IPS-18c (cell line): Measurements from ENCODE around the gene MXI1.
"Not testable (repeated sequence)": the region's sequence is repeated elsewhere in the genome, so short reads cannot be mapped to it uniquely, and the experiment has no call there.

ENCODE experiments used
- H3K4me3 ChIP-seq: 2 replicates; pipeline ENCODE4 v1.7.0; 2013; ENCODE audit warnings: low read depth, mild to moderate bottlenecking, low read length, moderate library complexity; ENCODE audit not compliant: insufficient read depth
- H3K9me3 ChIP-seq: one replicate; pipeline ENCODE4 v1.6.1; 2013; ENCODE audit warnings: mild to moderate bottlenecking, low read length, moderate library complexity; ENCODE audit not compliant: control insufficient read depth, insufficient read depth

Gene MXI1

DNA sequence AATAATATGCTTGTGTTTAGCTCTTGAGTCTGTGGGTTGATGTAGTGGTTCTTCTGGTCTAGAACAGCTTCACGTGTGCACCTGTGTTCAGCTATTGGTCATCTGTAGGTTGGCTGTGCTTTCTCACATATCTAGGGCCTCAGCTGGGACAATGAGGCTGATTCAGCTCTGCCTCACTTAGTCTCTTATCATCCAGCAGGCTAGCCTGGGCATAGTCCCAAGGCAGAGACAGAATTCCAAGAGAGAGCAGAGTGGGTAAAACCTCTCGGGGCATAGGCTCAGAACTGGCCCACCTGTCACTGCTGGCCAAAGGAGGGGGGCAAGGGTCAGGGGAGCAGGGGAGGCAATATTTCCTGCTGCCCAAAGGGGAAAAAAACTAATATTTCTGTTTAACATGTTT lies 32.0 kb upstream of the MXI1 start:
- H3K9me3 ChIP-seq, result no peaks in the 10 kb centered on the region
- no peak overlapping the region for H3K4me3 ChIP-seq

DNA sequence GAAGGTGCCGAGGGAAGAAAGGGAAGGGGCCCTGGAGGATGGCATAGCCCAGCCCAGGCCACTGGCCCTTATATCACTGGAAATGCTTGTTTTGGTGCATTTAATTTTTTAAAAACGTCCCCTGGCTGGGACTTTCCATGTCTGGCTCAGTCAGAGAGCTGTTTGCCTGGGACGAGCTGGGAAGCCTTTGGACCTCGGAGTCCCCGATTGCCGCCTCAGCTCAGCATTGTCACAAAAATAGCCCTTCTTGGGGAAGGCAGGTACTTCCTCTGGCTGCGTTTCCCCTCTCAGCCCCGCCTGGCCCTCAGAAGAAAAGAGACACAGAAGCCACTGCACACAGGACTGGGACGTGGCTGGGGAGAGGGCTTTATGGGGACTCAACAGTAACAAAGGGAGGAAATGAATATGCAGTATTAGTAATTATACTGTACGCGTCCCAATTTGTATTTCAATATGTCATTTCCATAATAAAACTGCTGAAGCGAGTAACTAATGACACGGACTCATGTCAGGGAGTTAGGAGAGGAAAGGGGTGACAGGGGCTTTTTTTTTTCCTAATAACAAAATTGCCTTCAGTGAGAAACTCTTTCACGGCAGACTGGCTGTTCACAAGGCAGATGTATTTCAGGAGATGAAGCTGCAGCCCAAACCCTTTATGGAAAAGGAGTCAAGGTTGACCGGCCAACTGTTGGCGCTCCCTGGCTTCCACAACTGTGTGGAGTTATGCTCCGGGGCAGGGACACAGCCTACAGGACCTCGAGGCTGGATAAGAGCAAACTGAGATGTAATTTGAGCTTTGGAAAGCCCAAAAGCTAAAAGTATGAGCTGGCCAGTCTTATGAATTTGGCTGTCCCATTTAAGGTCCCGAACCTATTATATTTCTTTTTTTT lies 31.0 kb upstream of the MXI1 start:
- Histone ChIP-seq H3K9me3 (no peaks in the 10 kb centered on the region), H3K4me3 (no peak overlapping the region)

DNA sequence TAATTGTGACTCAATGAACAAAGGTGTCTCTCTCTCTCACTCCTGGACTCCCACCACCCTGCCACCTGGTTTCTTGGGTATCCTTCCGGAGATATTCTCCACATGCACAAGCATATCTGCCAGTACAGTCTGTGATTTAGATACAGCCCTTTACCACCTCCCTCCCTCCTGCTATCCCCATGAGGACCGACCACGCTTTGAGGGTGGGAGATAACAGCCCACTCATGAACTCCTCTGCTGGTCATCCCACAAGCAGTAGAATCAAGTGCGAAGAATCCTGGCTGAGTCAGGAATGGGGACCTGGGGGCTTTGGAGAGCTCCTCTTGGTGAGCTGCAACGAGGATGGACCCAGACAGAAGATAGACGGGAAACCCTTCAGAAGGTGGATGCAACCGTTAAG lies 28.2 kb upstream of the MXI1 start:
- H3K9me3 ChIP-seq, result no peaks in the 10 kb centered on the region

DNA sequence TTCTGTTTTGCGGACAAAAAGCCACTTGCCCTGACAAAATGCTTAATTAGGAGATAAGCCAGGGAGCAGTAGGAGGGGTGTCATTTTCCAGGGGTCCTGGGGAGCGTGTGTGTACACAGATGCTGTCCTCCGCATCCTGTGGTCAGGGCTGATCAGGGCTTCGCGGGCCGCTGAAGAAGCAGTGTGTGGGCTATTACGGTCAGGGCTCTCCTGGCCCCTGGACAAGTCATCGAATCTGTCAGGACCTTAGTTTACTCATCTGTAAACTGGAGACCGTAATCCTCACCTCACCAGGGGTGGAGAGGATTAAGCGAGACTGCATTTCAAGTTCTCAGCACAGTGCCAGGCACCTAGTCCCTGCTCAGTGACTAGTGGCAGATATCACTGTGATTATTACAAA lies 26.0 kb upstream of the MXI1 start:
- no peak overlapping the region for H3K4me3 ChIP-seq
- no peaks in the 10 kb centered on the region for H3K9me3 ChIP-seq

More for the DNA sequence above, 28.2 kb upstream of the MXI1 start:
- H3K4me3 ChIP-seq, result no peak overlapping the region

DNA sequence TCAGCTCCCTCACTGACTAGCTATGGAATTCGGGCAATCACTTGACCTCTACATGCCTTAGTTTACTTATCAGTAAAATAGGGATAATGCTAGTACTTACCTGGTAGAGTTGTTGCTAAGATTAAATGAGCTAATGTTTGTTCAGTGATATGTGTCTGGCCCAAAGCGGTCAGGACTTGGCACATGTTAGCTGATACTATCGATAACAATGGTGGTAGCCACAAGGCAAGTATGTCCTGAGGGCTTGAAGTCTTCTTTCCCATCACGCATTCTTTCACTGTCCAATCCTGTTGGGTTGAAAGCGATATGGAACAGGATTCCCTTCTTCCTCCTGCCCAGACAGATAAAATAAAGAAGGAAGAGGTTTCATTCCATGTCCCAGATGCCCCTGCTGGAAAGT lies 25.5 kb upstream of the MXI1 start:
- Histone ChIP-seq H3K4me3 (no peak overlapping the region), H3K9me3 (no peaks in the 10 kb centered on the region)

DNA sequence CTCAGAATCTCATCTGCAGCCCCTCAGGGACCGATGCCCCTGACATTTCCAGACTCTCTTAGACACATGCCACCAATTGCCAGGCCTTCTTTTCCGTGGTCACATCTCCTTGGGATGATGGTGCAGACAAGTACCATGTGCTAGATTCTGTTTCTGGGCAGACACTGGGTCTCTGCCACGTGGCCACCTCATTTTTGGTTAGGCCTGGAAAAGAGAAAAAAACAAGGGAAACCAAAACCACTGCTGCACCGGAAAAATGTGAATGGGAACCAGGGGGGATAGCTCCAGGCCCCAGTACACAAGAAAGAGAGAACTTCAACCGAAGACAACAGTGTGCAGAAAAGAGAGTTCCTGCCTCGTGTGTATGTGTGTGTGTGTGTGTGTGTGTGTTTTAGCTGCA lies 23.0 kb upstream of the MXI1 start:
- Histone ChIP-seq H3K4me3 (no peak overlapping the region), H3K9me3 (no peaks in the 10 kb centered on the region)

DNA sequence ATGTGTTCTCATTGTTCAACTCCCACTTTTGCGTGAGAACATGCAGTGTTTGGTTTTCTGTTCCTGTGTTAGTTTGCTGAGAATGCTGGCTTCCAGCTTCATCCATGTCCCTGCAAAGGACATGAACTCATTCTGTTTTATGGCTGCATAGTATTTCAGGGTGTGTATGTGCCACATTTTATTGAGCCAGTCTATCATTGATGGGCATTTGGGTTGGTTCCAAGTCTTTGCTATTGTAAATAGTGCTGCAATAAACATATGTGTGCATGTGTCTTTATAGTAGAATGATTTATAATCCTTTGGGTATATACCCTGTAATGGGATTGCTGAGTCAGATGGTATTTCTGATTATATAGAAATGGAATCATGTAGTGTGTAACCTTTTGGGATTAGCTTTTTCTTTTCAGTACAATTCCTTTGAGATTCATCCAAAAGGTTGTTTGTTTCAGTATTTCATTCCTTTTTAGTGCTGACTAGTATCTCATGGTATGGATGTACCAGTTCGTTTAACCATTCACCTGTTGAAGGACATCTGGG lies 21.7 kb upstream of the MXI1 start:
- H3K9me3 ChIP-seq, H3K4me3 ChIP-seq: not testable (repeated sequence)

DNA sequence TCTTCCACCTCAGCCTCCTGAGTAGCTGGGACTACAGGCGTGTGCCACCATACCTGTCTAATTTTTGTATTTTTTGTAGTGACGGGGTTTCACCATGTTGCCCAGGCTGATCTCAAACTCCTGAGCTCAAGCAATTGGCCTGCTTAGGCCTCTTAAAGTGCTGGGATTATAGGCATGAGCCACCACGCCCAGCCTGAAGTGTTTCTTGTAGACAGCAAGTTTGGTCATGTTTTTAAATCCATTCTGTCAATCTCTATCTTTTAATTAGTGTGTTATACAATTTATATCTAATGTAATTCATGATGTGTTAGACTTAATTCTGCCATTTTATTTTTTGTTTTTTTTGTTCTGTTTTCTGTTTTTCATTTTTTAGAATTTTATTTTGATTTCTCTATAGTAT lies 17.2 kb upstream of the MXI1 start:
- Histone ChIP-seq H3K4me3 (no peak overlapping the region), H3K9me3 (no peaks in the 10 kb centered on the region)

DNA sequence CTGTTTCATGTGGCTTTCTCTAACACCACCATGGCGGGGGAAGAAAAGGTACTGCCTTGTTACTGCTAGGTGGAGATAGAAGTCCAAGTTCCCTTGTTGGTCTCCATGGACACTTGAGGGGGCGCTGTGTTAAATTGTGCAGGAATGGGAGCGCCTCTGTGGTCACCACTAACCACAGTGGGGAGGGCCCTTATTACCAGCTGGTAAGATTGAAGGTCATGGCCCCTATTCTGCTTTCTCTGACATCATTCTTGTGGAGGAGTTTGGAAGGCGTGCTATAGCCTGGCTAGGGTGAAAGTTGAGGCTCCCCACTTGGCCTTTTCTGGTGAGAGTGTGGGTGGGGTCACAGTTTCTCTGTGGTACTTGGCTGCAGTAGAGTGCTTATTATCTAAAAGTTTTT lies 14.9 kb upstream of the MXI1 start:
- Histone ChIP-seq H3K4me3 (no peak overlapping the region), H3K9me3 (no peaks in the 10 kb centered on the region)

DNA sequence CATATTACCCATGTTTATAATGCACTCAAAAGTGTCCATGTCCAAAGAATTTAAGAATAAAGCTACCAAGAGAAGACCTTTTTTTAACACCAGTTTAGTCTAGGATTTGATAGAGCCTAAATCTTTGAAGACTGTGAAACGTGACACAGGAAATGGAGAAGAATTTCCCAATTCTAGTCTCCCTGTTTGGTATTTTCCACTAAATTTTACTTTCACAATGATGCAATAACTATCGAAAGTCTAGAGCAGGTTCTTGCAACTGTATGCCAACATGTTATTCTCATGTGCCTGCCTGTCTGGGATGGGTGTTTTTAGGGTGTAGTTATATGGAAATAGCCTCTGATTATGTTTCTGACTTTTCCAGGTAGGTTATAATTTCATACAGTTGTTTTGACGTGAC lies 6.9 kb upstream of the MXI1 start:
- H3K9me3 ChIP-seq, result no peaks in the 10 kb centered on the region
- H3K4me3 ChIP-seq, result no peak overlapping the region

DNA sequence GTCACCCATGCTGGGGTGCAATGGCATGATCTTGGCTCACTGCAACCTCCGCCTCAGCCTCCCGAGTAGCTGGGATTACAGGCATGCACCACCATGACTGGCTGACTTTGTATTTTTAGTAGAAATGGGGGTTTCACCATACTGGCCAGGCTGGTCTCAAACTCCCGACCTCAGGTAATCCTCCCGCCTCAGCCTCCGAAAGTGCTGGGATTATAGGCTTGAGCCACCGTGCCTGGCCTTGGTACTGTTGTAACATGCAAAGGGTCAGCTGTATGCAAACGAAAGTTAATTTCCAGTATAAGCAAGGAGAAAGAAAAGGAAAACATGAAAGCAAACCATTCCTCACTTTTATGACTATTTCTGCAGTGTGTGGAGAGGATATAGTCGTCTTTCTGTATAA lies 6.4 kb upstream of the MXI1 start:
- not testable (repeated sequence) for H3K4me3 ChIP-seq, H3K9me3 ChIP-seq

DNA sequence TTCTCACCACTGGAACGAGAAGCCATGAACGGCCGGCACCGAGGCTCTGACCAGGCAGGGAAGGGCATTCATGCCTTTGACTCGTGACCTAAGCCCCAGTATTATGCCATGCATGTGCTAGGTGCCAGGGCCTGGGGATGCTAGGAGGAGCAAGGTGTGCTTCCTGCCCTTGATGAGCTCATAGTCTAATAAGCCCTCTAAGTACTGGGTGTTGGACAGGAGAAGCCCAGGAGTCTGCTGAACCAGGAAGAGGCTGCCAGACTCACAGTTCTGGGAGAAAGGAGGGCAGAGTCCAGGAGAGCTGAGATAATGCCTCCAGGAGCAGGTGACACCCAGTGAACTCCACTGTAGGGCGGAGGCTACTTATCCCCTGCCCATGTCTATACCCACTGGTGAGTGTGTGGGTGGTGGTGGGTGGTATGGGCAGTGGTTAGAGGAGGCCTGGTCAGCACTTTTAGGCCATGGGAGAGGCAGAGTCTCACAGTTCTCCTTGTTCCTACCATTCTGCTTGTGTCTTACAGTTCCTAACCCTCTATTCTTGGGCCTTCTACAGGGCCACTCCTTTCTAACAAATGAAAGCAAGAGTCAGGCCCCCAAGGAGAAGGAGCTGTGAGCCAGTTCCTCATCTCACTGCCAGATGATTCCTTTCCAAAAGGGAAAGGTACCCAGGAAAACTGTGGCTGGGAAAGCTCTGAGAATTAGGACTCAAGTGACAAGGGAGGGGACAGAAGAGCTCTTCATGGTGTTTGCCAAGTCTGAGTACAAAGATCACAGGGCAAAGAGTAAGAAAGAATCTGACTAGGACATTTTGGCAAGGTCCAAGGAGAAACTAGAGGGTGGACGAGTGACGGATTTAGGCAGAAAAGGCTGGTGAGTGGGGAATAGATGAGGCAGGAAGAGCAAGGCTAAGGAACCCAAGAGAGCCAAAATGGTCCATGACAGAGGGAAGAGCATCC lies 3.6 kb upstream of the MXI1 start:
- Histone ChIP-seq H3K9me3 (no peaks in the 10 kb centered on the region), H3K4me3 (no peak overlapping the region)

DNA sequence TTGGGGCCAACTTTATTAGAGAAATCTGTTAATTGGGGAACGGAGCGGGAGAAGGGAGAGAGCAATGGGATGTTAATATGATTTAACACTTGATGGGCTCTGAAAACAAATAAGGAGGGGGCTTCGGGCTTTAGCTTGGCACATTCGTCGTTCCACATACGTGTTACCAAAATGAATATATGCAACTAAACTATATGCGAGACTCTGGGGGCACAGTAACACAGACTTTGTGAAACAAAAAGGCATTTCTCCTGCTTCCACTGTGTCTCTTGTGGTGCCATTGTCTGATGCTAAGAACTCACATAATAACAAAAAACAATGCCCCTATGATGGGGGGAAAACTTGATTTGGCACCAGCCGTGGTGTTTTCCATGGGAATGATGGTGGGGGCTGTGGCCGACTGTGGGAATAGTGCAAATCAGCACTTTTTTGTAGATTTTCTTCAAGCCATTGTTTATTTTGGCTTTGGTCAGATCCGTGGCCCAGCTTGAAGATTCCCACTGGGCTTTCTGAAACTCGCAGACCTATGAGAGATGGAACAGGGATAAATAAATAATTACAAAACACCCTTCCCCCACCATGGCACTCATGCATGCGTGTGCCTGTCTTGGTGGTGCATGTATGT lies 2.2 kb upstream of the MXI1 start:
- no peaks in the 10 kb centered on the region for H3K9me3 ChIP-seq
- H3K4me3 ChIP-seq, result no peak overlapping the region

DNA sequence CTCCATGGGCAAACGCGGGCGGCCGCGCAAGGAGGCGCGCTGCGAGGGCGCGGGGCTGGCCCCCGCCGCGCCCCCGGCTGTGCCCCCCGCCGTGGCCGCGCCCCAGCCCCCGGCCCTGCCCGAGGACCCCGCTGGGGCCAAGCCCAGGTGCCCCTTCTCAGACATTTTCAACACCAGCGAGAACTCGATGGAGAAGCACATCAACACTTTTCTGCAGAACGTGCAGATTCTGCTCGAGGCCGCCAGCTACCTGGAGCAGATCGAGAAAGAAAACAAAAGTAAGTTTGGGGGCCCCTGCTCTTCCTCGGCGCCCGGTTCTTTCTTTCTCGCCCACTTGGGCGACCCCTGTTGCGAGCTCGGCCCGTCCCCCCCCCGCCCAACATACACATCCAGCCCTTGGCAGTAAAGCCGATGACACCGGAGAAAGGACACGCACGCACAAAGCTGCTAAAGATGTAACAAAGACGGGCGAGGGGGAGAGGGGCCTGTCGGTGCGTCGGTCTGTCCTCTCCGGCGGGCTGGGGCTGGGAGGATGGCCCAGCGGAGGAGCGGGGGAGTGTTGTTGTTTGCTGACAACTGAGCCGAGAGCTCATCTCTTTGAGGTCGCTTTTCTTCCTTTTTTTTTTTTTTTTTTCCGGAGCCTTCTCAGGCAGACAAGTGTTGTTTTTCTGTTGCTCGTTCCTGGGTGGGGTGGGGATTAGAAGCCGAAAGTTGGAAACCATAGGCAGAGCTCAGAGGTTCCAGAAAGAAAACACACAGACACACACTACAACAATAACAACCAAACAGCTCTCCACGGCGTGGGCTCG lies 604 bp downstream of the MXI1 start:
- Histone ChIP-seq H3K9me3 (no peaks in the 10 kb centered on the region), H3K4me3 (peak overlapping the region; percentile 69)

DNA sequence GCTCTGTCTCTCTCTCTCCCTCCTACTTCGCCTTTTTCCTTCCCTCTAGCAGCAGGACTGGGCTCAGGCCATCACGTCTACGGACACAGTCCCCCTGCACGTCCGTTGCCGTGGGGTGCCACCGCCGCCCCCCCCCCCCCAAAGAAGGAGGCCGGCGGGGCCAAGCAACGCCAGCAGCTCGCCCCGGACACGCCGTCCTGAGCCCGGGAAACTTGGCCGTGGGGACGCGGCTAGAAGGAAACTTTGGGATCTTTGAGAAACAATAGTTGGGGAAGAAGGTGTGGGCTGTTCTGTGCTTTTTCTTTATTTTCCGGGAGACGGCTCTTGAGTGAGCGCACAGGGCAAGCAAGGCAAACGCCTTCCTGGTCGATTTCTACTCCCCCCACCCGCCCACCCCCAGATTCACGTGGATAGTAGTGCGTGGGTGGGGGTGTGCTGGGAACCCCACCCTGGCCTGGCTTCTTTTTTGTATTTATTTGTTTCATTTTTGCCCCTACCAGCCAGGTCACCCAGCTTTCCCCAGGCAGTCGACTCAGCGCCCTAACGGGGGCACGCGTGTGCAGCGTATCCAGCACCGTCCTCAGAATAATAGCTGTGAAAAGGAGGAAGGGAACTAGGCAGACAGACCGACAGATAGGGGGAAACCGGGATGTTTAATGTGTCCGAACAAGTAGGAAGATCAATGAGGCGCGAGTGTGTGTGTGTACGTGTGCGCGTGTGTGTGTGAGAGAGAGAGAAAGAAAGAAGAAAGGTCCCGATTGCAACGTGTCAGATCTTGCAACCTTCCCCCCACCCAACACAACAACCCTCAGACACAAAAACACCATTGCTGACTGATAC lies 1.4 kb downstream of the MXI1 start:
- H3K4me3 ChIP-seq, result peak overlapping the region; percentile 69
- H3K9me3 ChIP-seq, result no peaks in the 10 kb centered on the region

DNA sequence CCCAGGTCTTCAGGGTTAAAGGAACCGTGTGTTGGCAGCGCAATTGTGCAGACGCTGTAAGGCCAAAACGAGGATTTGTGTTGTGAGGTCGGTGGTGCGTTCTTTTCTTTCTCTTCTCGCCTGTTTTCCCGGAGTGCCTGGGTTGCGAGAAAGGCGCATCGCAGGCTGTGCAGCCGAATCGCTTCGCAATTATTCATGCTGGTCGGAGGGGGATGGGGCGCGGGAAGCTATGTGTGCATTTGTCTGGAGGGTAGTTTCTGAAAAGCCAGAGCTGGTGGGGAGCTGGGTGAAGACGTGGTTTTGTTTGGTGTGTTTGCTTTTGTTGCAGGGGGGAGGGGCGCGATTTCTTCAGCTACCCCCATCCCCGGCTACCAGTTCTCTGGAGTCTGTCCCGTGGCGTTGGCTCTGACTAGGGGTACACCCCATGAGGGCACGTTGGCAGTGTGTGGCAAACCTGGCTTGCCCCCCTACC lies 2.1 kb downstream of the MXI1 start:
- peak overlapping the region; percentile 55 for H3K4me3 ChIP-seq
- no peaks in the 10 kb centered on the region for H3K9me3 ChIP-seq
